K562 (cell line): ENCODE measurements around the gene EDEM2. TPM values are rescaled to one million over a fixed set of nuclear protein-coding genes. Genes with fewer than 3 reads are reported as not detected.

ENCODE experiments used
- ATAC-seq: fragments of 200-7000 bp; cut with Tn5 transposase; 3 replicates; pipeline ENCODE4 v1.9.1; 2020; ENCODE audit warnings: moderate library complexity
- BruUV-seq: library from RNA; stranded (reverse); fragments of 400-500 nt; replicated peaks from 2 replicates; lab custom pipeline; 2021; lab: Mats Ljungman, UMichigan
- CTCF ChIA-PET: fragments of 300-600 bp; formaldehyde crosslinking; extraction: SDS; loops from one replicate; lab custom pipeline; 2021; ENCODE audit warnings: low intra/inter-chr PET ratio; lab: Yijun Ruan, JAX
- POLR2A ChIA-PET: fragments of 300-600, 350-650 bp; sonication (Branson Sonifier 250); formaldehyde crosslinking; extraction: SDS; loops from one replicate; lab custom pipeline; 2021; ENCODE audit warnings: antibody characterized with exemption, inconsistent platforms; lab: Yijun Ruan, JAX
- DNase-seq, 4 experiments: peaks; one replicate each; pipeline versions ENCODE4 v3.0.0 to v3.0.0-alpha.2; 2011 to 2018; ENCODE audit warnings: low spot score in 3 of 4, mixed read lengths in 3 of 4; ENCODE audit errors: extremely low read depth in 1 of 4
- FAIRE-seq: peaks from 2 replicates; lab custom pipeline; 2011; peaks lifted over from hg19 to GRCh38; lab: Jason Lieb, UNC
- H2AFZ ChIP-seq: 2 replicates; pipeline ENCODE4 v1.6.0; 2011; ENCODE audit warnings: low read depth, low read length, control low read depth, inconsistent platforms
- H3K27ac ChIP-seq: fragments of 200-600 bp; 3 replicates; pipeline ENCODE4 v1.8.0; 2011; ENCODE audit warnings: low read depth, mild to moderate bottlenecking, control low read depth, inconsistent platforms, low read length, moderate library complexity, mixed read lengths; ENCODE audit errors: extremely low read depth
- H3K27me3 ChIP-seq, 2 experiments: fragments of 300-600 bp in 1 of 2; 2 replicates in 1 of 2; 3 replicates in 1 of 2; pipeline versions ENCODE4 v1.6.0 to v1.8.0; 2011; ENCODE audit warnings: inconsistent platforms in 2 of 2, low read length in 2 of 2, mild to moderate bottlenecking in 1 of 2, mixed read lengths in 1 of 2, moderate library complexity in 1 of 2; ENCODE audit not compliant: control insufficient read depth in 2 of 2, insufficient read depth in 2 of 2
- H3K36me3 ChIP-seq: fragments of 300-600 bp; 3 replicates; pipeline ENCODE4 v1.8.0; 2011; ENCODE audit warnings: mild to moderate bottlenecking, low read length, inconsistent platforms; ENCODE audit not compliant: control insufficient read depth, insufficient read depth
- H3K4me1 ChIP-seq, 2 experiments: fragments of 200-600 bp in 1 of 2; replicated peaks in 1 of 2; 2 replicates in 1 of 2; 3 replicates in 1 of 2; pipeline versions ENCODE4 v1.5.1 to v1.8.0; 2011; ENCODE audit warnings: inconsistent platforms in 2 of 2, low read length in 2 of 2, mild to moderate bottlenecking in 1 of 2, mixed read lengths in 1 of 2, moderate library complexity in 1 of 2; ENCODE audit not compliant: control insufficient read depth in 2 of 2, insufficient read depth in 2 of 2
- H3K4me2 ChIP-seq: 2 replicates; pipeline ENCODE4 v1.6.1; 2011; ENCODE audit warnings: low read length, control low read depth, inconsistent platforms, mixed read lengths; ENCODE audit not compliant: insufficient read depth
- H3K4me3 ChIP-seq: fragments of 200-600 bp; sonication (generic), shearing (Covaris generic); 2 replicates; pipeline ENCODE4 v1.5.1; 2016; ENCODE audit warnings: control low read depth, inconsistent platforms
- H3K79me2 ChIP-seq: fragments of 200-600 bp; 3 replicates; pipeline ENCODE4 v1.8.0; 2011; ENCODE audit warnings: low read length, inconsistent platforms; ENCODE audit not compliant: control insufficient read depth, insufficient read depth
- H3K9ac ChIP-seq, 2 experiments: 2 replicates each; pipeline versions ENCODE4 v1.6.0 to v1.6.1; 2011; ENCODE audit warnings: low read depth in 2 of 2, low read length in 2 of 2, control low read depth in 1 of 2, inconsistent platforms in 1 of 2, mild to moderate bottlenecking in 1 of 2, mixed read lengths in 1 of 2; ENCODE audit not compliant: insufficient read depth in 1 of 2
- H3K9me1 ChIP-seq: one replicate; pipeline ENCODE4 v1.6.0; 2011; ENCODE audit warnings: inconsistent platforms, mild to moderate bottlenecking, low read length, moderate library complexity; ENCODE audit not compliant: control insufficient read depth, insufficient read depth
- H3K9me3 ChIP-seq: replicated peaks from 2 replicates; pipeline ENCODE4 v1.5.1; 2011; ENCODE audit warnings: low read depth, low read length, inconsistent platforms; ENCODE audit not compliant: control insufficient read depth, insufficient read depth
- H4K20me1 ChIP-seq: replicated peaks from 2 replicates; pipeline ENCODE4 v1.6.1; 2011; ENCODE audit warnings: low read length, inconsistent platforms, mixed read lengths; ENCODE audit not compliant: control insufficient read depth, insufficient read depth
- CXXC5 ChIP-seq: fragments of 250-450 bp; sonication (Bioruptor Pico); IDR thresholded peaks from 2 replicates; pipeline ENCODE4 v1.8.0; 2022; ENCODE audit warnings: inconsistent platforms, mild to moderate bottlenecking, moderate library complexity
- EP400 ChIP-seq: fragments of 450-650 bp; IDR thresholded peaks from 2 replicates; pipeline ENCODE4 v1.6.1; 2017; ENCODE audit warnings: antibody characterized with exemption, mild to moderate bottlenecking, moderate library complexity
- HDAC2 ChIP-seq: fragments of 450-650 bp; IDR thresholded peaks from 2 replicates; pipeline ENCODE4 v1.6.1; 2016; ENCODE audit warnings: mild to moderate bottlenecking
- HOXB6 ChIP-seq: fragments of 250-450 bp; sonication (Bioruptor Pico); IDR thresholded peaks from 2 replicates; pipeline ENCODE4 v1.5.1; 2022; ENCODE audit warnings: mild to moderate bottlenecking, borderline replicate concordance
- JUN ChIP-seq, 2 experiments: sonication (generic) in 1 of 2; formaldehyde crosslinking in 1 of 2; IDR thresholded peaks; 2 replicates each; pipeline versions ENCODE4 v1.6.1 to v1.8.0; 2012 to 2022; ENCODE audit warnings: borderline replicate concordance in 2 of 2, mild to moderate bottlenecking in 2 of 2, improper control_type of control experiment in 1 of 2, low read depth in 1 of 2, low read length in 1 of 2, missing genetic modification reagents in 1 of 2
- NCOA6 ChIP-seq: fragments of 450-650 bp; IDR thresholded peaks from 2 replicates; pipeline ENCODE4 v1.6.1; 2017; ENCODE audit warnings: mild to moderate bottlenecking
- NRF1 ChIP-seq, 2 experiments: fragments of 450-650 bp; IDR thresholded peaks in 1 of 2; conservative IDR thresholded peaks in 1 of 2; 2 replicates each; pipeline ENCODE4 v1.6.1; 2014; ENCODE audit warnings: mild to moderate bottlenecking in 2 of 2
- POLR2H ChIP-seq: IDR thresholded peaks from 2 replicates; pipeline ENCODE4 v1.6.1; 2016; ENCODE audit warnings: missing genetic modification characterization, low read depth, mild to moderate bottlenecking, control low read depth, missing compliant biosample characterization, moderate library complexity
- RUNX1 ChIP-seq: sonication (generic); IDR thresholded peaks from 2 replicates; pipeline ENCODE4 v1.6.1; 2016; ENCODE audit warnings: antibody characterized with exemption, low read depth
- SRSF3 ChIP-seq: fragments of 200-400 bp; formaldehyde crosslinking; IDR thresholded peaks from 2 replicates; pipeline ENCODE4 v1.6.1; 2016; ENCODE audit warnings: mild to moderate bottlenecking, low read length, moderate library complexity; ENCODE audit not compliant: insufficient read depth
- TARDBP ChIP-seq: fragments of 450-650 bp; IDR thresholded peaks from 2 replicates; pipeline ENCODE4 v1.6.1; 2016
- THAP12 ChIP-seq: fragments of 250-450 bp; sonication (Bioruptor Pico); IDR thresholded peaks from 2 replicates; pipeline ENCODE4 v1.9.0; 2021; ENCODE audit warnings: mild to moderate bottlenecking, inconsistent platforms
- U2AF1 ChIP-seq: fragments of 200-400 bp; formaldehyde crosslinking; optimal IDR thresholded peaks from 2 replicates; pipeline ENCODE3; 2017; ENCODE audit warnings: mild to moderate bottlenecking, low read depth, low read length, moderate library complexity
- U2AF2 ChIP-seq: fragments of 200-400 bp; formaldehyde crosslinking; optimal IDR thresholded peaks from 2 replicates; pipeline ENCODE3; 2017; ENCODE audit warnings: low read depth, mild to moderate bottlenecking, low read length
- ZNF324 ChIP-seq: fragments of 250-450 bp; sonication (Bioruptor Pico); IDR thresholded peaks from 2 replicates; pipeline ENCODE4 v1.4.0; 2020; ENCODE audit warnings: mild to moderate bottlenecking
- ZNF766 ChIP-seq: fragments of 200-800 bp; sonication (Bioruptor generic); conservative IDR thresholded peaks from 2 replicates; pipeline ENCODE4 v1.6.1; 2016; ENCODE audit warnings: missing genetic modification characterization, missing compliant biosample characterization
- WGBS: fragments of 100-300 bp; shearing (Covaris generic); methylation state at CpG from one replicate; pipeline ENCODE4 v1.1.6; 2016; ENCODE audit warnings: low coverage, mixed read lengths; ENCODE audit not compliant: insufficient coverage; ENCODE audit errors: missing lambda C conversion rate; 5-methylcytosine and 5-hydroxymethylcytosine counted together
- in situ Hi-C: fragments of 300-500 bp; cut with MboI; formaldehyde crosslinking; loops from 4 replicates; pipeline ENCODE4 v1.15.0; 2018; ENCODE audit warnings: inconsistent platforms, mixed read lengths
- intact Hi-C: fragments of 100-400 bp; cut with micrococcal nuclease; formaldehyde crosslinking; loops from 2 replicates; pipeline ENCODE4 v1.14.2; 2022
- polyA plus RNA-seq, 8 experiments: library from polyadenylated mRNA; depleted of rRNA in 4 of 8; stranded (reverse) in 5 of 8; unstranded in 3 of 8; fragments of >200 nt; fragmentation: Nextera tagmentation in 2 of 8; fragmentation: Illumina TruSeq in 1 of 8; extraction: Ambion mirVana in 2 of 8; extraction: Trizol in 1 of 8; gene quantifications; 2 replicates each; pipeline versions ENCODE4 v1.2.1 to v1.2.3, GENCODE V29; 2011 to 2014; ENCODE audit warnings: inconsistent platforms in 1 of 8, missing spikeins in 1 of 8
- total RNA-seq, 7 experiments: library from RNA; depleted of rRNA in 6 of 7; stranded (reverse); fragments of >200 nt in 6 of 7; fragmentation: Illumina TruSeq in 2 of 7; extraction: Trizol in 2 of 7; gene quantifications; 2 replicates each; pipeline versions ENCODE4 v1.2.1 to v1.2.3, GENCODE V29; 2011 to 2021; ENCODE audit warnings: low replicate concordance in 1 of 7
- TF ChIP-seq, protein P1 (sequence below): fragments of 250-450 bp; sonication (Bioruptor Pico); IDR thresholded peaks from 2 replicates; pipeline ENCODE4 v1.6.1; 2021; ENCODE audit warnings: mild to moderate bottlenecking
- TF ChIP-seq, protein P2 (sequence below), 2 experiments: fragments of 450-650 bp; IDR thresholded peaks; 2 replicates each; pipeline ENCODE4 v1.6.1; 2016

EDEM2 gene
- total and polyA plus RNA-seq, 9 of the 15 experiments (the other 6 are each of a cell fraction or from before 2014, with no cell fraction given): 6.9 to 11.0 (median 9.7) TPM

- in situ Hi-C loops: loop anchor here (5.0 kb wide), 1 partner anchor 44 kb away; the partner anchor contains the start of gene EDEM2
- peak overlapping the region; percentile 56 for H3K4me2 ChIP-seq
- CTCF ChIA-PET: no interaction called here
- H3K36me3 ChIP-seq: no peaks in the 10 kb centered on the region
- peak overlapping the region; percentile 75 for H3K27ac ChIP-seq
- DNase-seq (peak in 1 of 4 experiments; percentile 39), ATAC-seq (peak; percentile 63), FAIRE-seq (no peak)
- no TSS peak for BruUV-seq
- no peak overlapping the region for H3K4me3 ChIP-seq
- H3K9ac ChIP-seq: 0 out of 4 replicates have a peak overlapping the region, but pooled peaks of 1 of the 2 experiments have one; percentile 10
- peaks cover 2% of the 10 kb centered on the region; the same call in 1 of the 2 replicates for H3K9me3 ChIP-seq
- no peaks in the 10 kb centered on the region for H3K79me2 ChIP-seq
- H4K20me1 ChIP-seq: no peaks in the 10 kb centered on the region
- H3K27me3 ChIP-seq: no peaks in the 10 kb centered on the region
- POLR2A ChIA-PET: no interaction called here
- WGBS: 30% methylated on average over 5 of the region's 5 CpGs
- intact Hi-C loops: loop anchor here (1.0 kb wide), 1 partner anchor 44 kb away; the partner anchor contains the start of gene EDEM2
- H2AFZ ChIP-seq: peak overlapping the region; percentile 7; the same call in 1 of the 2 replicates
- peaks cover 22 to 33% of the 10 kb centered on the region in 2 experiments for H3K4me1 ChIP-seq
- no peaks in the 10 kb centered on the region for H3K9me1 ChIP-seq
- TF ChIP-seq, protein P1, sequence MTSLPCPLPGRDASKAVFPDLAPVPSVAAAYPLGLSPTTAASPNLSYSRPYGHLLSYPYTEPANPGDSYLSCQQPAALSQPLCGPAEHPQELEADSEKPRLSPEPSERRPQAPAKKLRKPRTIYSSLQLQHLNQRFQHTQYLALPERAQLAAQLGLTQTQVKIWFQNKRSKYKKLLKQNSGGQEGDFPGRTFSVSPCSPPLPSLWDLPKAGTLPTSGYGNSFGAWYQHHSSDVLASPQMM (CRISPR knock-in tag): no peak
- no peak for TF ChIP-seq HOXB6 (CRISPR knock-in tag)
- no peak for TF ChIP-seq NRF1 (conservative IDR thresholded peaks at IDR 0.05 in 1 of 2, IDR thresholded peaks at IDR 0.05 in 1 of 2)
- no peak for TF ChIP-seq TARDBP
- TF ChIP-seq RUNX1: no peak
- TF ChIP-seq ZNF324 (CRISPR knock-in tag): no peak
- TF ChIP-seq, protein P2, sequence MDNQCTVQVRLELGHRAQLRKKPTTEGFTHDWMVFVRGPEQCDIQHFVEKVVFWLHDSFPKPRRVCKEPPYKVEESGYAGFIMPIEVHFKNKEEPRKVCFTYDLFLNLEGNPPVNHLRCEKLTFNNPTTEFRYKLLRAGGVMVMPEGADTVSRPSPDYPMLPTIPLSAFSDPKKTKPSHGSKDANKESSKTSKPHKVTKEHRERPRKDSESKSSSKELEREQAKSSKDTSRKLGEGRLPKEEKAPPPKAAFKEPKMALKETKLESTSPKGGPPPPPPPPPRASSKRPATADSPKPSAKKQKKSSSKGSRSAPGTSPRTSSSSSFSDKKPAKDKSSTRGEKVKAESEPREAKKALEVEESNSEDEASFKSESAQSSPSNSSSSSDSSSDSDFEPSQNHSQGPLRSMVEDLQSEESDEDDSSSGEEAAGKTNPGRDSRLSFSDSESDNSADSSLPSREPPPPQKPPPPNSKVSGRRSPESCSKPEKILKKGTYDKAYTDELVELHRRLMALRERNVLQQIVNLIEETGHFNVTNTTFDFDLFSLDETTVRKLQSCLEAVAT (IDR thresholded peaks at IDR 0.05): no peak
- TF ChIP-seq NCOA6: no peak
- TF ChIP-seq CXXC5 (CRISPR knock-in tag): 0 out of 2 replicates have a peak, but pooled peaks have one; percentile 7
- TF ChIP-seq JUN (IDR thresholded peaks at IDR 0.05; ENCODE audit: borderline replicate concordance, low read depth, low read length): no peak
- no peak for TF ChIP-seq JUN (CRISPR knock-in tag; IDR thresholded peaks at IDR 0.05; ENCODE audit: borderline replicate concordance)
- TF ChIP-seq U2AF2: no peak
- no peak for TF ChIP-seq U2AF1
- TF ChIP-seq POLR2H (tag): no peak
- no peak for TF ChIP-seq SRSF3
- TF ChIP-seq ZNF766: no peak
- TF ChIP-seq EP400: no peak
- TF ChIP-seq HDAC2: peak; percentile 6; the same call in 1 of the 2 replicates
- no peak for TF ChIP-seq THAP12
Observed at GRCh38 chr20:35191419-35192117, 44.4 kb upstream of the EDEM2 start.
